BJ (cell line): ENCODE data around the gene WDR90. TPM values are rescaled to one million over a fixed set of nuclear protein-coding genes. Genes with fewer than 3 reads are reported as not detected.

ENCODE experiments used
- CTCF ChIA-PET: fragments of 350-600 bp; formaldehyde crosslinking; extraction: SDS; loops from one replicate; lab custom pipeline; 2021; ENCODE audit warnings: antibody characterized with exemption, inconsistent platforms; lab: Yijun Ruan, JAX
- POLR2A ChIA-PET: fragments of 300-600 bp; sonication (Branson Sonifier 250); formaldehyde crosslinking; extraction: SDS; loops from one replicate; lab custom pipeline; 2021; ENCODE audit warnings: antibody characterized with exemption; lab: Charles Lee
- DNase-seq: peaks from one replicate; pipeline ENCODE4 v3.0.0-alpha.2; 2011; ENCODE audit warnings: low read depth
- H3K27me3 ChIP-seq: 2 replicates; pipeline ENCODE4 v1.6.0; 2011; ENCODE audit warnings: low read length; ENCODE audit not compliant: control insufficient read depth, insufficient read depth
- H3K36me3 ChIP-seq: 2 replicates; pipeline ENCODE4 v1.5.1; 2011; ENCODE audit warnings: low read length; ENCODE audit not compliant: control insufficient read depth, insufficient read depth
- H3K4me3 ChIP-seq: 2 replicates; pipeline ENCODE4 v1.5.1; 2011; ENCODE audit warnings: low read depth, mild to moderate bottlenecking, control low read depth, low read length
- polyA plus RNA-seq: library from polyadenylated mRNA; depleted of rRNA; stranded (reverse); fragments of >200 nt; gene quantifications from 2 replicates; pipeline ENCODE4 v1.2.3, GENCODE V29; 2011; rRNA removed
- TF ChIP-seq, protein P1 (sequence below): IDR thresholded peaks from 2 replicates; pipeline ENCODE4 v1.5.1; 2011; ENCODE audit warnings: low read depth, mild to moderate bottlenecking, control low read depth, inconsistent platforms, low read length, moderate library complexity; ENCODE audit not compliant: insufficient read depth

The WDR90 gene
- polyA plus RNA-seq, 1 experiment: 10.0 TPM

DNA sequence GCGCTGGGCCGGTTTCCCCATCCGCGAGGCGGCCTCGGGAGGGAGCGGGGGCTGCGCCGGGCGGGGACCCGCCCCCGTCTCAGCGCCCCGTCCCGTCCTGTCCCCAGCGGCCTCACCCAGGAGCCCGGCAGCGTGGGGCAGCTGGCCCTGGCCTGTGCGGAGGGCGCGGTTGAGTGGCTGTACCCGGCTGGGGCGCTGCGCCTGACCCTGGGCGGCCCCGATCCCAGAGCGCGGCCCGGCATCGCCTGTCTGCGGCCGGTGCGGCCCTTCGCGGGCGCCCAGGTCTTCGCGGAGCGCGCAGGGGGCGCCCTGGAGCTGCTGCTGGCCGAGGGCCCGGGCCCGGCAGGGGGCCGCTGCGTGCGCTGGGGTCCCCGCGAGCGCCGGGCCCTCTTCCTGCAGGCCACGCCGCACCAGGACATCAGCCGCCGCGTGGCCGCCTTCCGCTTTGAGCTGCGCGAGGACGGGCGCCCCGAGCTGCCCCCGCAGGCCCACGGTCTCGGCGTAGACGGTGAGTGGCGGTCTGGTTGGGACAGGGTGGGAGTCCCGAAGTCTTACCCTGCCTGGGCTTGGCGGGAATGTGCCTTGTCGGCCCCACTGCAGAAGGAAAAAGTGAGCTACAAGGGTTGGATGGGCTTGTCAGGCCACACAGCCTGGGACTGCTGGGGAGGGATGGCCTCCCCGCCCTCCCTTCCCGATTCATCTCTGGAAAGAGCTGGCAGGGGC lies 66.5 kb downstream of the WDR90 start:
- TF ChIP-seq, protein P1, sequence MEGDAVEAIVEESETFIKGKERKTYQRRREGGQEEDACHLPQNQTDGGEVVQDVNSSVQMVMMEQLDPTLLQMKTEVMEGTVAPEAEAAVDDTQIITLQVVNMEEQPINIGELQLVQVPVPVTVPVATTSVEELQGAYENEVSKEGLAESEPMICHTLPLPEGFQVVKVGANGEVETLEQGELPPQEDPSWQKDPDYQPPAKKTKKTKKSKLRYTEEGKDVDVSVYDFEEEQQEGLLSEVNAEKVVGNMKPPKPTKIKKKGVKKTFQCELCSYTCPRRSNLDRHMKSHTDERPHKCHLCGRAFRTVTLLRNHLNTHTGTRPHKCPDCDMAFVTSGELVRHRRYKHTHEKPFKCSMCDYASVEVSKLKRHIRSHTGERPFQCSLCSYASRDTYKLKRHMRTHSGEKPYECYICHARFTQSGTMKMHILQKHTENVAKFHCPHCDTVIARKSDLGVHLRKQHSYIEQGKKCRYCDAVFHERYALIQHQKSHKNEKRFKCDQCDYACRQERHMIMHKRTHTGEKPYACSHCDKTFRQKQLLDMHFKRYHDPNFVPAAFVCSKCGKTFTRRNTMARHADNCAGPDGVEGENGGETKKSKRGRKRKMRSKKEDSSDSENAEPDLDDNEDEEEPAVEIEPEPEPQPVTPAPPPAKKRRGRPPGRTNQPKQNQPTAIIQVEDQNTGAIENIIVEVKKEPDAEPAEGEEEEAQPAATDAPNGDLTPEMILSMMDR: no peak
- H3K4me3 ChIP-seq: peak overlapping the region; percentile 64
- DNase-seq: no peak
- H3K36me3 ChIP-seq: no peaks in the 10 kb centered on the region; the same call in 1 of the 2 replicates
- H3K27me3 ChIP-seq: no peaks in the 10 kb centered on the region
- CTCF ChIA-PET: interaction anchor here (0.7 to 5.5 kb wide), 8 partner anchors 8 to 340 kb away, joined by 3 to 120 read pairs (median 4); partner anchors contain the start of genes CCDC78, CHTF18, CIAO3 and RPUSD1
- POLR2A ChIA-PET: interaction anchor here (0.6 kb wide), 1 partner anchor 13 kb away, joined by 3 read pairs; no protein-coding TSS in a partner anchor

DNA sequence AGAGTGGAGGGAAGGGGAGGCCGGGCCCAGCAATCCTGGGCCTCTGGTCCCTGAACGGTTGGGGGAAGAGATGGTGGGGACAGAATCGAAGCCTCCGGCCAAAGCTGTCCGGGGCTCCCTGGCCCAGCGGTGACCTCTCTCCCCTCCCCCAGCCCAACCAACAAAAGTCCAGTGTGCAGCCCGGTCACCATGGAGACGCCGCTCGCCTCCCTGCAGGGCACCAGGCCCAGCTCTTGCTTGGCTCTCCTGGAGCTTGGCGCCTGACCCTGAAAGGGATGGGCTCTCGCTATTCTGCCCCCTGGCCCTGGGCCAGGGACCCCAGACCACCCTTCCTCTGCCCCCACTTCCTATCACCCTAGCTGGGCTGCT lies 67.0 kb downstream of the WDR90 start:
- ChIA-PET POLR2A (no interaction called here), CTCF (interaction anchor here (0.7 to 5.5 kb wide), 6 partner anchors 9 to 340 kb away, joined by 3 to 120 read pairs (median 4); partner anchors contain the start of genes CCDC78, CHTF18, CIAO3 and RPUSD1)

DNA sequence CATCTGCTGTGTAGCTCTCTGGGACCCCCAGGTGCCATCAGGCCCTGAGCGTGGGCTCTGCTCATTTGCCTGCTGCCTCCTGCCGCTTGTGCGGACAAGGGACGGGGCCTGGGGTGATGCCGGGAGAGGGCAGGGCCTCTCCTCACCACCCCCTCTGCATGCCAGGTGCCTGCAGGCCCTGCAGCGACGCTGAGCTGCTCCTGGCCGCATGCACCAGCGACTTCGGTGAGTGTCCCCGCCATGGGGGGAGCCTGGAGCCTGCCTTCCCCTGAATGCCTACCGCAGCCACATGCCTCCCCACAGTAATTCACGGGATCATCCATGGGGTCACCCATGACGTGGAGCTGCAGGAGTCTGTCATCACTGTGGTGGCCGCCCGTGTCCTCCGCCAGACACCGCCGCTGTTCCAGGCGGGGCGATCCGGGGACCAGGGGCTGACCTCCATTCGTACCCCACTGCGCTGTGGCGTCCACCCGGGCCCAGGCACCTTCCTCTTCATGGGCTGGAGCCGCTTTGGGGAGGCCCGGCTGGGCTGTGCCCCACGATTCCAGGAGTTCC lies 67.7 kb downstream of the WDR90 start:
- no peak for DNase-seq
- Histone ChIP-seq H3K36me3 (no peaks in the 10 kb centered on the region; the same call in 1 of the 2 replicates), H3K27me3 (no peaks in the 10 kb centered on the region), H3K4me3 (no peak overlapping the region)
- TF ChIP-seq, protein P1: no peak
- ChIA-PET POLR2A (no interaction called here), CTCF (interaction anchor here (2.7 to 5.5 kb wide), 2 partner anchors 8 to 69 kb away, joined by 18 to 120 read pairs; partner anchors contain the start of genes CCDC78, CHTF18 and RPUSD1)

More for the DNA sequence above, 67.0 kb downstream of the WDR90 start:
- DNase-seq: no peak
- no peaks in the 10 kb centered on the region; the same call in 1 of the 2 replicates for H3K36me3 ChIP-seq
- peak overlapping the region; percentile 64 for H3K4me3 ChIP-seq
- H3K27me3 ChIP-seq: no peaks in the 10 kb centered on the region
- TF ChIP-seq, protein P1: no peak

Other genes with a start within 250 kb of the WDR90 start
- 14.7 and 23.6 TPM in 2 replicates for gene DECR2, start 247.5 kb upstream of the WDR90 start, polyA plus RNA-seq
- gene RAB11FIP3, start 223.7 kb upstream of the WDR90 start, polyA plus RNA-seq: 8.6 and 13.3 TPM in 2 replicates
- gene CAPN15, start 121.7 kb upstream of the WDR90 start, polyA plus RNA-seq: 8.4 and 12.9 TPM in 2 replicates
- not detected in 2 replicates for gene PRR35, start 89.0 kb upstream of the WDR90 start, polyA plus RNA-seq
- gene NHLRC4, start 82.4 kb upstream of the WDR90 start, polyA plus RNA-seq: 0.31 and 0.66 TPM in 2 replicates
- gene PIGQ, start 79.4 kb upstream of the WDR90 start, polyA plus RNA-seq: 15.4 and 26.6 TPM in 2 replicates
- gene RAB40C, start 59.3 kb upstream of the WDR90 start, polyA plus RNA-seq: 6.5 and 7.6 TPM in 2 replicates
- not detected in 2 replicates for gene WFIKKN1, start 18.4 kb upstream of the WDR90 start, polyA plus RNA-seq
- gene METTL26, start 13.1 kb upstream of the WDR90 start, polyA plus RNA-seq: 77.2 and 105 TPM in 2 replicates
- 10.6 and 16.5 TPM in 2 replicates for gene MCRIP2, start 7.5 kb upstream of the WDR90 start, polyA plus RNA-seq
- gene RHOT2, start 18.8 kb downstream of the WDR90 start, polyA plus RNA-seq: 37.1 and 81.7 TPM in 2 replicates
- 0.74 and 1.3 TPM in 2 replicates for gene RHBDL1, start 26.3 kb downstream of the WDR90 start, polyA plus RNA-seq
- gene STUB1, start 31.0 kb downstream of the WDR90 start, polyA plus RNA-seq: 75.9 and 148 TPM in 2 replicates
- gene JMJD8, start 35.0 kb downstream of the WDR90 start, polyA plus RNA-seq: 54.8 and 91.8 TPM in 2 replicates
- 2.2 and 3.7 TPM in 2 replicates for gene WDR24, start 41.0 kb downstream of the WDR90 start, polyA plus RNA-seq
- gene FBXL16, start 56.4 kb downstream of the WDR90 start, polyA plus RNA-seq: 0.32 and 0.67 TPM in 2 replicates
- 33.7 and 40.3 TPM in 2 replicates for gene METRN, start 65.8 kb downstream of the WDR90 start, polyA plus RNA-seq
- gene ANTKMT, start 71.8 kb downstream of the WDR90 start, polyA plus RNA-seq: 7.7 and 10.7 TPM in 2 replicates
- 0.77 and 2.4 TPM in 2 replicates for gene CCDC78, start 77.1 kb downstream of the WDR90 start, polyA plus RNA-seq
- gene HAGHL, start 77.7 kb downstream of the WDR90 start, polyA plus RNA-seq: 4.3 and 7.0 TPM in 2 replicates
- 16.1 and 23.1 TPM in 2 replicates for gene CIAO3, start 91.6 kb downstream of the WDR90 start, polyA plus RNA-seq
- 0.25 and 0.67 TPM in 2 replicates for gene MSLN, start 111.4 kb downstream of the WDR90 start, polyA plus RNA-seq
- 13.7 and 24.7 TPM in 2 replicates for gene RPUSD1, start 139.0 kb downstream of the WDR90 start, polyA plus RNA-seq
- 2.6 and 6.1 TPM in 2 replicates for gene CHTF18, start 139.3 kb downstream of the WDR90 start, polyA plus RNA-seq
- not detected in 2 replicates for gene GNG13, start 151.4 kb downstream of the WDR90 start, polyA plus RNA-seq